ENCODE measurements around the gene ZNF280B.
"Not testable (repeated sequence)": the region's sequence is repeated elsewhere in the genome, so short reads cannot be mapped to it uniquely, and the experiment has no call there.

ZNF280B gene

GRCh38 chr22:22512951-22513350, 4.4 kb upstream of the ZNF280B start:
- FAIRE-seq (no peak), DNase-seq (ENCODE audit: insufficient read length, low spot score) (no peak)

GRCh38 chr22:22510833-22511232, 2.3 kb upstream of the ZNF280B start:
- FAIRE-seq; DNase-seq (ENCODE audit: insufficient read length, low spot score): not testable (repeated sequence)

- not testable (repeated sequence) for FAIRE-seq; DNase-seq (ENCODE audit: insufficient read length, low spot score)
Measured at GRCh38 chr22:22509912-22510311, 1.4 kb upstream of the ZNF280B start.

GRCh38 chr22:22507743-22508273, 734 bp downstream of the ZNF280B start:
- DNase-seq (ENCODE audit: insufficient read length, low spot score) (no peak), FAIRE-seq (no peak)

GRCh38 chr22:22506736-22507135, 1.8 kb downstream of the ZNF280B start:
- DNase-seq (ENCODE audit: insufficient read length, low spot score) (no peak), FAIRE-seq (no peak)

GRCh38 chr22:22498267-22498666, 10.3 kb downstream of the ZNF280B start:
- FAIRE-seq, result no peak
- DNase-seq (ENCODE audit: insufficient read length, low spot score), result no peak

GRCh38 chr22:22491589-22491988, 17.0 kb downstream of the ZNF280B start:
- DNase-seq (ENCODE audit: insufficient read length, low spot score); FAIRE-seq: not testable (repeated sequence)

GRCh38 chr22:22488736-22489135, 19.8 kb downstream of the ZNF280B start:
- FAIRE-seq (no peak), DNase-seq (ENCODE audit: insufficient read length, low spot score) (no peak)

GRCh38 chr22:22487869-22488597, 20.5 kb downstream of the ZNF280B start:
- DNase-seq (ENCODE audit: insufficient read length, low spot score) (no peak), FAIRE-seq (no peak)

GRCh38 chr22:22487059-22487458, 21.5 kb downstream of the ZNF280B start:
- FAIRE-seq, result no peak
- DNase-seq (ENCODE audit: insufficient read length, low spot score), result no peak

- no peak for DNase-seq (ENCODE audit: insufficient read length, low spot score)
- no peak for FAIRE-seq
Measured at GRCh38 chr22:22486132-22486899, 22.2 kb downstream of the ZNF280B start.

GRCh38 chr22:22485524-22485923, 23.0 kb downstream of the ZNF280B start:
- FAIRE-seq (no peak), DNase-seq (ENCODE audit: insufficient read length, low spot score) (no peak)

- no peak for FAIRE-seq
- DNase-seq (ENCODE audit: insufficient read length, low spot score), result no peak
Measured at GRCh38 chr22:22484023-22484422, 24.5 kb downstream of the ZNF280B start.

GRCh38 chr22:22480940-22481339, 27.6 kb downstream of the ZNF280B start:
- FAIRE-seq, result no peak

GRCh38 chr22:22479999-22480532, 28.5 kb downstream of the ZNF280B start:
- no peak for DNase-seq (ENCODE audit: insufficient read length, low spot score)

More at GRCh38 chr22:22480940-22481339, 27.6 kb downstream of the ZNF280B start:
- no peak for DNase-seq (ENCODE audit: insufficient read length, low spot score)

GRCh38 chr22:22479116-22479515, 29.4 kb downstream of the ZNF280B start:
- DNase-seq (ENCODE audit: insufficient read length, low spot score) (no peak), FAIRE-seq (no peak)

More at GRCh38 chr22:22479999-22480532, 28.5 kb downstream of the ZNF280B start:
- FAIRE-seq, result no peak

GRCh38 chr22:22478470-22478869, 30.1 kb downstream of the ZNF280B start:
- no peak for DNase-seq (ENCODE audit: insufficient read length, low spot score)
- no peak for FAIRE-seq

GRCh38 chr22:22474733-22475132, 33.8 kb downstream of the ZNF280B start:
- no peak for FAIRE-seq
- DNase-seq (ENCODE audit: insufficient read length, low spot score), result no peak

- not testable (repeated sequence) for DNase-seq (ENCODE audit: insufficient read length, low spot score); FAIRE-seq
Measured at GRCh38 chr22:22471104-22471503, 37.4 kb downstream of the ZNF280B start.

- DNase-seq (ENCODE audit: insufficient read length, low spot score), result no peak
- FAIRE-seq, result no peak
Measured at GRCh38 chr22:22469527-22469926, 39.0 kb downstream of the ZNF280B start.

- not testable (repeated sequence) for DNase-seq (ENCODE audit: insufficient read length, low spot score); FAIRE-seq
Measured at GRCh38 chr22:22468794-22469469, 39.6 kb downstream of the ZNF280B start.
